Endothelial cell of umbilical vein (primary cell): Measurements from ENCODE around the gene MEPCE. TPM values are rescaled to one million over a fixed set of nuclear protein-coding genes. Genes with fewer than 3 reads are reported as not detected.

Source experiments
- BruUV-seq: library from RNA; stranded (reverse); fragments of 400-500 nt; replicated peaks from 2 replicates; lab custom pipeline; 2021; lab: Mats Ljungman, UMichigan
- CTCF ChIA-PET: fragments of 300-600, 350-600 bp; sonication (Branson Sonifier 250); formaldehyde crosslinking; loops from one replicate; lab custom pipeline; 2021; ENCODE audit warnings: antibody characterized with exemption, inconsistent platforms; lab: Charles Lee
- POLR2A ChIA-PET: fragments of 300-600, 350-600 bp; sonication (Branson Sonifier 250); formaldehyde crosslinking; loops from one replicate; lab custom pipeline; 2021; ENCODE audit warnings: antibody characterized with exemption, inconsistent platforms; lab: Charles Lee
- DNase-seq: peaks from one replicate; pipeline ENCODE4 v3.0.0-alpha.2; 2011; ENCODE audit warnings: low read depth, low spot score
- FAIRE-seq: peaks from 2 replicates; lab custom pipeline; 2011; peaks lifted over from hg19 to GRCh38; lab: Jason Lieb, UNC
- H2AFZ ChIP-seq: 2 replicates; pipeline ENCODE4 v1.6.0; 2012; ENCODE audit warnings: low read depth, low read length, control low read depth, inconsistent platforms
- H3K27ac ChIP-seq: 2 replicates; pipeline ENCODE4 v1.5.1; 2011; ENCODE audit warnings: low read depth, mild to moderate bottlenecking, control low read depth, low read length, moderate library complexity; ENCODE audit not compliant: insufficient read depth
- H3K27me3 ChIP-seq, 2 experiments: 2 replicates each; pipeline versions ENCODE4 v1.6.0 to v1.6.1; 2011; ENCODE audit warnings: low read length in 2 of 2, mixed read lengths in 1 of 2; ENCODE audit not compliant: control insufficient read depth in 2 of 2, insufficient read depth in 2 of 2
- H3K36me3 ChIP-seq, 2 experiments: 2 replicates in 1 of 2; 3 replicates in 1 of 2; pipeline ENCODE4 v1.5.1; 2011; ENCODE audit warnings: low read length in 2 of 2, mild to moderate bottlenecking in 1 of 2, moderate library complexity in 1 of 2; ENCODE audit not compliant: control insufficient read depth in 2 of 2, insufficient read depth in 2 of 2; ENCODE audit errors: extremely low read depth in 1 of 2
- H3K4me1 ChIP-seq: 3 replicates; pipeline ENCODE4 v1.5.1; 2011; ENCODE audit warnings: mild to moderate bottlenecking, low read length; ENCODE audit not compliant: control insufficient read depth, insufficient read depth; ENCODE audit errors: extremely low read depth
- H3K4me2 ChIP-seq: 2 replicates; pipeline ENCODE4 v1.6.1; 2011; ENCODE audit warnings: low read length, control low read depth, mixed read lengths; ENCODE audit not compliant: insufficient read depth
- H3K4me3 ChIP-seq, 3 experiments: fragments of 200-600 bp in 1 of 3; sonication (generic), shearing (Covaris generic) in 1 of 3; replicated peaks in 1 of 3; 2 replicates each; pipeline ENCODE4 v1.5.1; 2011 to 2016; ENCODE audit warnings: control low read depth in 3 of 3, low read length in 3 of 3, mild to moderate bottlenecking in 2 of 3, inconsistent platforms in 1 of 3, low read depth in 1 of 3, moderate library complexity in 1 of 3; ENCODE audit not compliant: insufficient read depth in 1 of 3
- H3K79me2 ChIP-seq: 2 replicates; pipeline ENCODE4 v1.6.0; 2012; ENCODE audit warnings: low read length, inconsistent platforms; ENCODE audit not compliant: control insufficient read depth, insufficient read depth
- H3K9ac ChIP-seq: replicated peaks from 2 replicates; pipeline ENCODE3; 2011; ENCODE audit warnings: low read length, control low read depth; ENCODE audit not compliant: insufficient read depth; ENCODE audit errors: extremely low read depth
- H3K9me1 ChIP-seq: replicated peaks from 3 replicates; pipeline ENCODE4 v1.6.0; 2011; ENCODE audit warnings: mild to moderate bottlenecking, low read length; ENCODE audit not compliant: control insufficient read depth, insufficient read depth; ENCODE audit errors: extremely low read depth
- H3K9me3 ChIP-seq: replicated peaks from 2 replicates; pipeline ENCODE4 v1.5.1; 2012; ENCODE audit warnings: low read length, inconsistent platforms; ENCODE audit not compliant: control insufficient read depth, insufficient read depth
- H4K20me1 ChIP-seq: replicated peaks from 2 replicates; pipeline ENCODE3; 2011; ENCODE audit warnings: mild to moderate bottlenecking, low read length; ENCODE audit not compliant: control insufficient read depth, insufficient read depth; ENCODE audit errors: extremely low read depth
- CTCF ChIP-seq, 2 donors: IDR thresholded peaks; 1 replicate in 1 of 2; 2 replicates in 1 of 2; pipeline ENCODE4 v1.5.1; 2011; ENCODE audit warnings: low read length in 2 of 2, mild to moderate bottlenecking in 2 of 2, moderate library complexity in 2 of 2, control low read depth in 1 of 2, inconsistent platforms in 1 of 2, low read depth in 1 of 2; ENCODE audit not compliant: insufficient read depth in 1 of 2; ENCODE audit errors: extremely low read depth in 1 of 2
- EZH2 ChIP-seq: IDR thresholded peaks from 2 replicates; pipeline ENCODE4 v1.6.1; 2012; ENCODE audit warnings: borderline replicate concordance, low read depth, mild to moderate bottlenecking, moderate library complexity, low read length, inconsistent platforms; ENCODE audit not compliant: severe bottlenecking
- FOS ChIP-seq: IDR thresholded peaks from 2 replicates; pipeline ENCODE4 v1.6.1; 2011; ENCODE audit warnings: mild to moderate bottlenecking, low read length, moderate library complexity, borderline replicate concordance; ENCODE audit not compliant: insufficient read depth
- GATA2 ChIP-seq: IDR thresholded peaks from 2 replicates; pipeline ENCODE4 v1.7.0; 2011; ENCODE audit warnings: low read depth, mild to moderate bottlenecking, moderate library complexity, mixed read lengths, low read length; ENCODE audit not compliant: insufficient read length, insufficient read depth
- JUN ChIP-seq: IDR thresholded peaks from 2 replicates; pipeline ENCODE4 v1.6.1; 2011; ENCODE audit warnings: borderline replicate concordance, low read depth; ENCODE audit not compliant: insufficient read length, insufficient read depth
- MAX ChIP-seq: IDR thresholded peaks from 2 replicates; pipeline ENCODE4 v1.6.1; 2011; ENCODE audit not compliant: insufficient read depth, insufficient read length
- MYC ChIP-seq: IDR thresholded peaks from one replicate; pipeline ENCODE4 v1.6.1; 2011; ENCODE audit warnings: mild to moderate bottlenecking, low read depth, low read length
- POLR2A ChIP-seq: IDR thresholded peaks from 2 replicates; pipeline ENCODE4 v1.6.1; 2012; ENCODE audit warnings: low read depth, mild to moderate bottlenecking, control low read depth, low read length
- POLR2AphosphoS5 ChIP-seq: IDR thresholded peaks from 2 replicates; pipeline ENCODE4 v1.6.1; 2012; ENCODE audit warnings: low read depth, mild to moderate bottlenecking, control low read depth, low read length, moderate library complexity; ENCODE audit not compliant: insufficient read depth
- dilution Hi-C: fragments of 300-500 bp; cut with MboI; formaldehyde crosslinking; loops from one replicate; pipeline ENCODE4 v1.15.0; 2019; ENCODE audit warnings: low sequenced_read_pairs; ENCODE audit not compliant: extremely low pct_ligation_motif_present
- intact Hi-C: fragments of 100-400 bp; cut with micrococcal nuclease; formaldehyde crosslinking; loops from one replicate; pipeline ENCODE4 v1.10.0; 2022
- polyA plus RNA-seq, 4 experiments: library from polyadenylated mRNA; depleted of rRNA in 3 of 4; stranded (reverse) in 3 of 4; unstranded in 1 of 4; fragments of >200 nt; gene quantifications; 2 replicates each; pipeline versions ENCODE4 v1.2.1 to v1.2.3, GENCODE V29; 2011 to 2012; ENCODE audit warnings: missing spikeins in 1 of 4
- total RNA-seq: library from RNA; stranded (reverse); gene quantifications from 2 replicates; pipeline ENCODE4 v1.2.3, GENCODE V29; 2021

Gene MEPCE
- total and polyA plus RNA-seq, 2 donors (not counting 3 experiments of a cell fraction or from before 2014, with no cell fraction given) = 23.3 to 45.8 TPM

- H2AFZ ChIP-seq = no peak overlapping the region
- no peaks in the 10 kb centered on the region for H3K9me3 ChIP-seq
- H3K4me1 ChIP-seq = peaks cover 38% of the 10 kb centered on the region
- no peak for DNase-seq
- H3K9me1 ChIP-seq = no peaks in the 10 kb centered on the region
- ChIA-PET POLR2A (interaction anchor here (3.9 kb wide), 1 partner anchor 14 kb away, joined by 59 read pairs; the partner anchor contains the start of genes MEPCE and ZCWPW1), CTCF (interaction anchor here (0.9 to 1.4 kb wide), 2 partner anchors 20 to 35 kb away, joined by 3 to 4 read pairs; partner anchors contain the start of gene SPACDR)
- no peak for FAIRE-seq
- H3K27me3 ChIP-seq = no peaks in the 10 kb centered on the region
- H3K27ac ChIP-seq = peak overlapping the region; percentile 85
- no TSS peak for BruUV-seq
- no peaks in the 10 kb centered on the region for H4K20me1 ChIP-seq
- intact Hi-C loops = no loop called here
- no peak overlapping the region for H3K9ac ChIP-seq
- TF ChIP-seq MYC = no peak
- no peaks in the 10 kb centered on the region for H3K79me2 ChIP-seq
- dilution Hi-C loops = no loop called here
- H3K36me3 ChIP-seq = no peaks in the 10 kb centered on the region
- H3K4me3 ChIP-seq = no peak overlapping the region
- no peak overlapping the region for H3K4me2 ChIP-seq
Observed at GRCh38 chr7:100443096-100443840, 13.6 kb downstream of the MEPCE start.

- ChIA-PET POLR2A (interaction anchor here (0.7 to 3.9 kb wide), 6 partner anchors 8 to 142 kb away, joined by 3 to 59 read pairs (median 6); partner anchors contain the start of genes FBXO24, LRCH4, MEPCE and PPP1R35), CTCF (interaction anchor here (0.8 to 2.0 kb wide), 8 partner anchors 8 to 261 kb away, joined by 3 to 16 read pairs (median 6); partner anchors contain the start of genes POP7, PPP1R35, SPACDR and ZCWPW1)
- no peaks in the 10 kb centered on the region for H3K79me2 ChIP-seq
- TSS peak; percentile 69 for BruUV-seq
- intact Hi-C loops (loop anchor here (1.0 kb wide), 2 partner anchors 8 to 15 kb away; partner anchors contain the start of genes MEPCE and PPP1R35), dilution Hi-C loops (no loop called here)
- no peaks in the 10 kb centered on the region for H3K27me3 ChIP-seq
- H4K20me1 ChIP-seq = no peaks in the 10 kb centered on the region
- H3K27ac ChIP-seq = peak overlapping the region; percentile 85
- peak overlapping the region; percentile 50 for H3K9ac ChIP-seq
- DNase-seq (peak; percentile 96), FAIRE-seq (peak; percentile 100)
- TF ChIP-seq POLR2AphosphoS5 (peak; percentile 87), GATA2 (peak; percentile 76), POLR2A (peak; percentile 86), CTCF (IDR thresholded peaks at IDR 0.05; ENCODE audit: extremely low read depth in 1 of 2, insufficient read depth in 1 of 2, low read depth in 1 of 2, low read length in 2 of 2) (no peak), EZH2 (no peak), FOS (peak; percentile 98), MAX (peak; percentile 74), JUN (peak; percentile 98), MYC (peak; percentile 83)
- H3K9me3 ChIP-seq = no peaks in the 10 kb centered on the region
- no peaks in the 10 kb centered on the region for H3K9me1 ChIP-seq
- peaks cover 35% of the 10 kb centered on the region for H3K4me1 ChIP-seq
- H3K36me3 ChIP-seq = no peaks in the 10 kb centered on the region
- H2AFZ ChIP-seq = no peak overlapping the region
- H3K4me3 ChIP-seq = no peak overlapping the region
- H3K4me2 ChIP-seq = no peak overlapping the region
Observed at GRCh38 chr7:100444311-100445278, 15.0 kb downstream of the MEPCE start.
